HEK293T (cell line): ENCODE measurements around the gene TMEM125.

Source experiments
- CTCF ChIA-PET: fragments of 350-600 bp; formaldehyde crosslinking; extraction: SDS; loops from one replicate; lab custom pipeline; 2021; ENCODE audit warnings: antibody characterized with exemption, inconsistent platforms; lab: Yijun Ruan, JAX
- POLR2A ChIA-PET: fragments of 350-600 bp; formaldehyde crosslinking; extraction: SDS; loops from one replicate; lab custom pipeline; 2020; ENCODE audit warnings: antibody characterized with exemption, inconsistent platforms; lab: Yijun Ruan, JAX
- DNase-seq: peaks from one replicate; pipeline ENCODE4 v3.0.0; 2012; ENCODE audit warnings: mixed read lengths; ENCODE audit errors: extremely low spot score
- ARNT ChIP-seq: fragments of 450-650 bp; IDR thresholded peaks from 2 replicates; pipeline ENCODE4 v1.6.1; 2017; ENCODE audit warnings: mild to moderate bottlenecking
- BHLHE40 ChIP-seq: fragments of 450-650 bp; IDR thresholded peaks from 2 replicates; pipeline ENCODE4 v1.6.1; 2016; ENCODE audit warnings: mild to moderate bottlenecking, moderate library complexity, borderline replicate concordance
- CTBP1 ChIP-seq: fragments of 450-650 bp; IDR thresholded peaks from 2 replicates; pipeline ENCODE4 v1.6.1; 2016; ENCODE audit warnings: borderline replicate concordance
- ELF4 ChIP-seq: fragments of 450-650 bp; IDR thresholded peaks from 2 replicates; pipeline ENCODE4 v1.6.1; 2017; ENCODE audit warnings: antibody characterized with exemption
- FOXA1 ChIP-seq: fragments of 450-650 bp; IDR thresholded peaks from 2 replicates; pipeline ENCODE4 v1.6.1; 2016; ENCODE audit warnings: mild to moderate bottlenecking
- FOXK2 ChIP-seq: fragments of 450-650 bp; IDR thresholded peaks from 2 replicates; pipeline ENCODE4 v1.6.1; 2016; ENCODE audit warnings: mild to moderate bottlenecking
- FOXM1 ChIP-seq: fragments of 450-650 bp; IDR thresholded peaks from 2 replicates; pipeline ENCODE4 v1.6.1; 2017; ENCODE audit warnings: mild to moderate bottlenecking, borderline replicate concordance
- HDGF ChIP-seq: fragments of 450-650 bp; IDR thresholded peaks from 2 replicates; pipeline ENCODE4 v1.6.1; 2017; ENCODE audit warnings: antibody characterized with exemption, borderline replicate concordance
- L3MBTL2 ChIP-seq: fragments of 450-650 bp; conservative IDR thresholded peaks from 2 replicates; pipeline ENCODE4 v1.6.1; 2016; ENCODE audit warnings: mild to moderate bottlenecking
- LEF1 ChIP-seq: fragments of 450-650 bp; IDR thresholded peaks from 2 replicates; pipeline ENCODE4 v1.6.1; 2017; ENCODE audit warnings: mild to moderate bottlenecking, borderline replicate concordance
- NFRKB ChIP-seq: fragments of 450-650 bp; IDR thresholded peaks from 2 replicates; pipeline ENCODE4 v1.6.1; 2016; ENCODE audit warnings: mild to moderate bottlenecking, moderate library complexity
- SP1 ChIP-seq: fragments of 450-650 bp; IDR thresholded peaks from 2 replicates; pipeline ENCODE4 v1.6.1; 2017
- SUZ12 ChIP-seq: fragments of 450-650 bp; IDR thresholded peaks from 2 replicates; pipeline ENCODE4 v1.6.1; 2016; ENCODE audit warnings: mild to moderate bottlenecking
- TARDBP ChIP-seq: fragments of 450-650 bp; IDR thresholded peaks from 2 replicates; pipeline ENCODE4 v1.6.1; 2016
- ZNF384 ChIP-seq: fragments of 450-650 bp; IDR thresholded peaks from 2 replicates; pipeline ENCODE4 v1.6.1; 2016
- TF ChIP-seq, protein P1 (sequence below): fragments of 450-650 bp; IDR thresholded peaks from 2 replicates; pipeline ENCODE4 v1.6.1; 2016

TMEM125 gene

DNA sequence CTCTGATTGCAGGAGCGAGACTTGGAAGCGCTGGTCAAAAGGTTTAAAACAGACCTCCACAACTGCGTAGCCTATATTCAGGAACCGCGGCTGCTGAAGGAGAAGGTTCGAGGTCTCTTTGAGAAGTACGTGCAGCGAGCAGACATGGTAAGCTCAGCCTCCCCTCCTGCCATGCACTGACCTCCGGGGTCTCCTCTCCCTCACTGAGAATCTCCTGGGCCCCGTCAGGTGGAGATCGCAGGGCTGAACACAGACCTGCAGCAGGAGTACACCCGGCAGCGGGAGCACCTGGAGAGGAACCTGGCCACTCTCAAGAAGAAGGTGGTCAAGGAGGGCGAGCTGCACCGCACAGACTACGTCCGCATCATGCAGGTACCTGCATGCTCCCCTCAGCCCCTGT, 35.5 kb upstream of the TMEM125 start:
- TF ChIP-seq FOXM1, result no peak
- no peak for TF ChIP-seq BHLHE40
- no peak for TF ChIP-seq LEF1
- TF ChIP-seq FOXK2, result no peak
- TF ChIP-seq, protein P1, sequence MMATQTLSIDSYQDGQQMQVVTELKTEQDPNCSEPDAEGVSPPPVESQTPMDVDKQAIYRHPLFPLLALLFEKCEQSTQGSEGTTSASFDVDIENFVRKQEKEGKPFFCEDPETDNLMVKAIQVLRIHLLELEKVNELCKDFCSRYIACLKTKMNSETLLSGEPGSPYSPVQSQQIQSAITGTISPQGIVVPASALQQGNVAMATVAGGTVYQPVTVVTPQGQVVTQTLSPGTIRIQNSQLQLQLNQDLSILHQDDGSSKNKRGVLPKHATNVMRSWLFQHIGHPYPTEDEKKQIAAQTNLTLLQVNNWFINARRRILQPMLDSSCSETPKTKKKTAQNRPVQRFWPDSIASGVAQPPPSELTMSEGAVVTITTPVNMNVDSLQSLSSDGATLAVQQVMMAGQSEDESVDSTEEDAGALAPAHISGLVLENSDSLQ, result no peak
- no peak for TF ChIP-seq SP1
- no peak for TF ChIP-seq ELF4
- TF ChIP-seq ARNT, result no peak
- TF ChIP-seq HDGF, result no peak
- TF ChIP-seq NFRKB, result no peak
- no peak for DNase-seq
- CTCF ChIA-PET, result interaction anchor here (0.6 kb wide), 1 partner anchor 142 kb away, joined by 3 read pairs; no protein-coding TSS in a partner anchor
- POLR2A ChIA-PET, result no interaction called here

DNA sequence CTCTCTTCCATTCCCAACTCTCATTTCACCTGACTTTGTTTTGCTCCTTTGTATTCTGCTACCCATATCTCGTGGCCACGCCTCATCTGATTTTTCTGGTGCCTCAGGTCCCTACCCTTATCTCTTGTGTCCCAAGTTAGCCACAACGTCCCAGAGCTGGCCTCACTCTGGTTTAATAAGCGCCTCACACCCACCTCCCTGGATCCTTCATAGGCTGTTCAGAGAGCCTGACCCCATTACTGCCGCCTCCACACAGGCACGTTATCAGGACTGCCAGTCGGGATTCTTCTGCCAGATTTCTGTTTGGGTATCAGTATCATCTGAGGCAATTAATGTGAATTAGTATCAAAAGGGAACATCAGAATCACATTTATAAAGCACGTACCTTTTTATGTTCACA, 34.7 kb upstream of the TMEM125 start:
- ChIA-PET POLR2A (no interaction called here), CTCF (no interaction called here)
- DNase-seq, result no peak
- no peak for TF ChIP-seq FOXK2
- no peak for TF ChIP-seq HDGF
- TF ChIP-seq BHLHE40, result no peak
- TF ChIP-seq L3MBTL2, result no peak
- TF ChIP-seq ELF4, result no peak
- TF ChIP-seq SP1, result no peak
- TF ChIP-seq TARDBP, result no peak
- TF ChIP-seq ARNT, result no peak
- no peak for TF ChIP-seq FOXM1
- no peak for TF ChIP-seq NFRKB
- TF ChIP-seq CTBP1, result no peak
- TF ChIP-seq, protein P1, result no peak
- no peak for TF ChIP-seq SUZ12
- TF ChIP-seq FOXA1, result no peak
- no peak for TF ChIP-seq ZNF384
- no peak for TF ChIP-seq LEF1

DNA sequence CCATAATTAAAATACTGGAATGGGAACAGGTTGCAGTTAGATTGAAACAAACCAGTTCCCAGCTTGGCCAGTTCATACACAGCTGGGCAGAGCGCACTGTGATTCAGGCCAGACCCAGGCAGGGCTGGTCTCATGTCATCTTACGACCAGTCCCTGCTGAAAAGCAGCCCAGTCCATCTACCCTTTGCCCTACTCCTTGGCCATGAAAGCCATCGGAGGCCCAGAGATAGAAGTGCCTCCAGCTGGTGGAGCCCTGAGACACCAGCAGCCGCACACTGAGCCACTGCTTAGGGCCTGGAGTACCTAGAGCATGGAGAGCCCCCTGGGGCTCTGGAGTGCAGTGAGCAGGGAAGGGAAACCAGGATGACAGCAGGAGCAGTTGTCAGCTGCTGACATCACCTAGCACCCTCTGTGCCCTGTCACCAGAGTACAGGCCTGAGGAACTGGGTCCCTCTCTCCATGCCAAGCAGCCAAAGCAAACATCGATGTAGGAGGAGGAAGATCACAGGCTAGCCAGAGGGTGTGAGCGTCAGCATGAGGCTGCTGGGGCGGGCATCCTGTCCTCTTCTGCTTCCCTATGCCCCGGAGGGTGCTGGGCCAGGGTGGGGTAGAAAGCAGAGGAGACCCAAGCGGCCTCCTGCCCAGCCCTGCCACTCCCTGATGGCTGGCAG, 34.2 kb upstream of the TMEM125 start:
- ChIA-PET POLR2A (no interaction called here), CTCF (no interaction called here)
- TF ChIP-seq CTBP1 (no peak), SUZ12 (no peak), NFRKB (no peak), HDGF (no peak), BHLHE40 (no peak), SP1 (no peak), FOXA1 (no peak), ELF4 (no peak), LEF1 (no peak), FOXK2 (no peak), L3MBTL2 (no peak), ZNF384 (no peak), FOXM1 (no peak)
- TF ChIP-seq, protein P1, result no peak
- no peak for DNase-seq

DNA sequence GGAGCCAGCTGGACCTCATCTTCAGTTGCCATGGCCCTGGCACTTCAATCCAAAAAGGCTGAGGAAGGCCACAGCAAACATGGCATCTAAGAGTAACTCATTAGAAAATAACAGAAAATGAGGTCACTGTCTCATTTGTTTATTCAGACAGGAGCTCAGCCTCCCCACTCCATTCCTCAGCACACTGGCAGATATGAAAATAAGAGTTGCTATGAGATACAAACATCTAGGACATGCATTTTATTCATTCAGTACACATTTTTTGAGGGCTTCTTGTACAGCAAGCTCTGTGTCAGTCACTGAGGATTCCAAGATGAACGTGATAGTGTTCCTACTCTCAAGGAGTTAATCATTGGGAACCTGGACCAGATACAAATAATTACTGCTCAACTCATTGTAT, 32.7 kb upstream of the TMEM125 start:
- ChIA-PET CTCF (interaction anchor here (0.7 kb wide), 1 partner anchor 192 kb away, joined by 4 read pairs; no protein-coding TSS in a partner anchor), POLR2A (no interaction called here)
- DNase-seq, result no peak
- TF ChIP-seq ARNT, result no peak
- TF ChIP-seq, protein P1, result no peak
- TF ChIP-seq SUZ12, result no peak
- no peak for TF ChIP-seq BHLHE40
- no peak for TF ChIP-seq SP1
- TF ChIP-seq FOXA1, result no peak

DNA sequence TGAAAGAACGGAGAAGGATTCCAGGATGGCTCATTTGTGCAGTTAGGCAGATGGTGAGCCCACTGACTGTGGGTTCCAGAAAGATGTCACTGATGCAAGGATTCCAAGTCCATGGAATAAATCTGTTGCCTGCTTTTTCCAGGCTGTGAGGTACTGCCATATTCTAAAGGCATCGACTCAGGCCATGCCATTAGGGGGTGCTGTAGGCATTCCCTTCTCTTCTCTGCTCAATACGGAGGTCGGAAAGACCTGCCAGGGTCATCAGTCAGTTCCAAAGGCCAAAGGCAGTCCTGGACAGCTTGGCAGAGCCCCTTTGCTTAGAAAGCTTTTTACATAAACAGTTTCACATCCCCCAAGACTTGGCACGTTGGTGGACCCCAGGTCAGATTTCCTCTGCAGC, 31.7 kb upstream of the TMEM125 start:
- POLR2A ChIA-PET, result interaction anchor here (0.6 kb wide), 1 partner anchor 150 kb away, joined by 3 read pairs; no protein-coding TSS in a partner anchor

More for the DNA sequence above, 31.7 kb upstream of the TMEM125 start:
- TF ChIP-seq BHLHE40, result no peak
- TF ChIP-seq, protein P1, result no peak
- TF ChIP-seq CTBP1, result no peak
- TF ChIP-seq FOXA1, result no peak
- TF ChIP-seq L3MBTL2, result no peak
- TF ChIP-seq FOXM1, result no peak
- TF ChIP-seq SP1, result no peak
- no peak for TF ChIP-seq ELF4
- TF ChIP-seq ZNF384, result no peak
- TF ChIP-seq TARDBP, result no peak
- no peak for TF ChIP-seq FOXK2
- no peak for TF ChIP-seq NFRKB
- no peak for TF ChIP-seq HDGF
- CTCF ChIA-PET, result interaction anchor here (2.4 kb wide), 1 partner anchor 177 kb away, joined by 12 read pairs; no protein-coding TSS in a partner anchor
- DNase-seq, result peak; percentile 64
